Hepatocyte (in vitro differentiated cells): Measurements from ENCODE around the gene NUB1. TPM values are rescaled to one million over a fixed set of nuclear protein-coding genes. Genes with fewer than 3 reads are reported as not detected.

Experiments
- DNase-seq: peaks from one replicate; pipeline ENCODE4 v3.0.0-alpha.2; 2016; ENCODE audit warnings: low spot score
- H2AFZ ChIP-seq: fragments of 200-600 bp; sonication (generic); 2 replicates; pipeline ENCODE4 v1.6.0; 2016; ENCODE audit warnings: antibody characterized with exemption, mild to moderate bottlenecking
- H3K27ac ChIP-seq: fragments of 200-600 bp; sonication (generic); 2 replicates; pipeline ENCODE4 v1.5.1; 2016; ENCODE audit warnings: mild to moderate bottlenecking
- H3K27me3 ChIP-seq: fragments of 200-600 bp; sonication (generic); 2 replicates; pipeline ENCODE4 v1.6.1; 2016
- H3K36me3 ChIP-seq: fragments of 200-600 bp; sonication (generic); replicated peaks from 2 replicates; pipeline ENCODE4 v1.5.1; 2016; ENCODE audit warnings: low read depth; ENCODE audit not compliant: insufficient read depth
- H3K4me1 ChIP-seq: fragments of 200-600 bp; sonication (generic); 2 replicates; pipeline ENCODE4 v1.5.1; 2016; ENCODE audit warnings: mild to moderate bottlenecking, moderate library complexity; ENCODE audit not compliant: insufficient read depth
- H3K4me2 ChIP-seq: fragments of 200-600 bp; sonication (generic); 2 replicates; pipeline ENCODE4 v1.6.0; 2016
- H3K4me3 ChIP-seq: fragments of 200-600 bp; sonication (generic); 2 replicates; pipeline ENCODE4 v1.5.1; 2016; ENCODE audit warnings: mild to moderate bottlenecking
- H3K79me2 ChIP-seq: fragments of 200-600 bp; sonication (generic); 2 replicates; pipeline ENCODE4 v1.6.0; 2017; ENCODE audit warnings: mild to moderate bottlenecking
- H3K9me2 ChIP-seq: fragments of 200-600 bp; sonication (generic); replicated peaks from 2 replicates; pipeline ENCODE4 v1.6.0; 2017; ENCODE audit warnings: mild to moderate bottlenecking; ENCODE audit not compliant: insufficient read depth
- H3K9me3 ChIP-seq: fragments of 200-600 bp; sonication (generic); 2 replicates; pipeline ENCODE4 v1.5.1; 2016; ENCODE audit warnings: low read depth, mild to moderate bottlenecking
- H4K20me1 ChIP-seq: fragments of 200-600 bp; sonication (generic); 2 replicates; pipeline ENCODE4 v1.6.0; 2016; ENCODE audit warnings: mild to moderate bottlenecking; ENCODE audit not compliant: insufficient read depth, poor library complexity, severe bottlenecking
- CTCF ChIP-seq: fragments of 200-600 bp; sonication (generic); IDR thresholded peaks from 2 replicates; pipeline ENCODE4 v1.5.1; 2016; ENCODE audit warnings: antibody characterized with exemption, mild to moderate bottlenecking; ENCODE audit not compliant: poor library complexity
- EZH2 ChIP-seq: fragments of 200-600 bp; sonication (generic); IDR thresholded peaks from 2 replicates; pipeline ENCODE4 v1.6.1; 2016; ENCODE audit warnings: antibody characterized with exemption, mild to moderate bottlenecking, borderline replicate concordance
- EZH2phosphoT487 ChIP-seq: fragments of 200-600 bp; sonication (generic); IDR thresholded peaks from one replicate; pipeline ENCODE4 v1.6.1; 2018; ENCODE audit warnings: antibody characterized with exemption, mild to moderate bottlenecking, low read depth, moderate library complexity; ENCODE audit not compliant: unreplicated experiment, severe bottlenecking
- WGBS: methylation state at CpG from one replicate; pipeline ENCODE4 v1.1.6; 2016; ENCODE audit warnings: low lambda C conversion rate; ENCODE audit errors: missing lambda C conversion rate; 5-methylcytosine and 5-hydroxymethylcytosine counted together
- polyA plus RNA-seq: library from polyadenylated mRNA; unstranded; fragments of >200 nt; fragmentation: Nextera tagmentation; extraction: Ambion mirVana; gene quantifications from 2 replicates; pipeline ENCODE4 v1.2.1, GENCODE V29; 2016
- total RNA-seq: library from RNA; depleted of rRNA; stranded (reverse); fragments of >200 nt; gene quantifications from 2 replicates; pipeline ENCODE4 v1.2.3, GENCODE V29; 2014

Gene NUB1
- total and polyA plus RNA-seq, 2 experiments from 2014 or later = 28.4 to 38.6 TPM

DNA sequence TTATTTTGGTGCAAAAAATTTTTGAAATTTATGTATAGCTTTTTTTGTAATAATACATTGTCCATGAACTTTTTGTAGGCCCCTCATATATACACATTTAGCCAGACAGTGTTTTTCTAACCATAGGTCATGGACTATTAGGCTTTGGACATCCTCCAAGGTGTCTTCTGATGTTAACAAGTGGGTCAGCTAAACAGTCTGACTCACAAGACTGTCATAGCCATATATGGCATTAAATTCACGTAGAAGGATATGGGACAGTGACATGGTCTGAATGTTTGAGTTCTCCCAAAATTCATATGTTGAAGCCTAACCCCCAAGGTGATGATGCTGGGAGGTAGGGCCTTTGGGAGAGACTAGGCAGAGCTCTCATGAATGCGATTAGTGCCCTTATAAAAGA is 14.0 kb upstream of the NUB1 start:
- no peak for DNase-seq
- TF ChIP-seq EZH2phosphoT487 (no peak), EZH2 (no peak)
- Histone ChIP-seq H3K27ac (no peak overlapping the region), H3K36me3 (no peaks in the 10 kb centered on the region), H3K27me3 (no peaks in the 10 kb centered on the region), H4K20me1 (no peaks in the 10 kb centered on the region), H3K79me2 (no peaks in the 10 kb centered on the region), H3K4me3 (no peak overlapping the region), H3K9me3 (no peaks in the 10 kb centered on the region), H2AFZ (no peak overlapping the region), H3K4me1 (no peaks in the 10 kb centered on the region), H3K9me2 (no peaks in the 10 kb centered on the region), H3K4me2 (no peak overlapping the region)
- WGBS = 77% methylated on average over 2 of the region's 2 CpGs

GRCh38 chr7:151330181-151330580 is 11.4 kb upstream of the NUB1 start:
- no peaks in the 10 kb centered on the region for H3K79me2 ChIP-seq
- no peaks in the 10 kb centered on the region for H3K36me3 ChIP-seq
- H3K4me3 ChIP-seq = no peak overlapping the region
- no peak for TF ChIP-seq CTCF
- no peak for TF ChIP-seq EZH2
- TF ChIP-seq EZH2phosphoT487 = no peak
- no peaks in the 10 kb centered on the region for H3K27me3 ChIP-seq
- no peaks in the 10 kb centered on the region for H3K4me1 ChIP-seq
- no peaks in the 10 kb centered on the region for H3K9me3 ChIP-seq
- no peak overlapping the region for H3K4me2 ChIP-seq
- no peak overlapping the region for H3K27ac ChIP-seq
- H3K9me2 ChIP-seq = no peaks in the 10 kb centered on the region
- no peak for DNase-seq
- H2AFZ ChIP-seq = no peak overlapping the region
- no peaks in the 10 kb centered on the region for H4K20me1 ChIP-seq

GRCh38 chr7:151330661-151331060 is 11.0 kb upstream of the NUB1 start:
- no peak overlapping the region for H3K4me3 ChIP-seq
- no peaks in the 10 kb centered on the region for H3K9me2 ChIP-seq
- no peak for DNase-seq
- no peaks in the 10 kb centered on the region for H3K9me3 ChIP-seq
- H3K4me1 ChIP-seq = no peaks in the 10 kb centered on the region
- no peaks in the 10 kb centered on the region for H3K27me3 ChIP-seq
- H2AFZ ChIP-seq = no peak overlapping the region
- 52% methylated on average over 3 of the region's 3 CpGs for WGBS
- H4K20me1 ChIP-seq = no peaks in the 10 kb centered on the region
- H3K4me2 ChIP-seq = no peak overlapping the region
- no peaks in the 10 kb centered on the region for H3K79me2 ChIP-seq
- TF ChIP-seq EZH2 = no peak
- no peak for TF ChIP-seq EZH2phosphoT487
- no peak for TF ChIP-seq CTCF
- no peak overlapping the region for H3K27ac ChIP-seq
- H3K36me3 ChIP-seq = no peaks in the 10 kb centered on the region

- H3K9me2 ChIP-seq = no peaks in the 10 kb centered on the region
- no peak overlapping the region for H3K4me3 ChIP-seq
- no peak overlapping the region for H2AFZ ChIP-seq
- no peaks in the 10 kb centered on the region for H3K27me3 ChIP-seq
- H3K4me1 ChIP-seq = no peaks in the 10 kb centered on the region
- no peak overlapping the region for H3K4me2 ChIP-seq
- H3K36me3 ChIP-seq = no peaks in the 10 kb centered on the region
- no peak for DNase-seq
- no peaks in the 10 kb centered on the region for H3K9me3 ChIP-seq
- TF ChIP-seq EZH2 (no peak), CTCF (no peak), EZH2phosphoT487 (no peak)
- WGBS = 83% methylated on average over 1 of the region's 1 CpG
- H3K79me2 ChIP-seq = no peaks in the 10 kb centered on the region
- H3K27ac ChIP-seq = no peak overlapping the region
- H4K20me1 ChIP-seq = no peaks in the 10 kb centered on the region
These were observed 7.0 kb upstream of the NUB1 start for GRCh38 chr7:151334628-151335027.
